AG08396 (cell line): ENCODE results near the gene ELOVL5.
"Not testable (repeated sequence)": the region's sequence is repeated elsewhere in the genome, so short reads cannot be mapped to it uniquely, and the experiment has no call there.

Source experiments
- DNase-seq: peaks from one replicate; pipeline ENCODE4 v3.0.0; 2012; ENCODE audit warnings: low spot score, mixed read lengths

Gene ELOVL5

GRCh38 chr6:53328375-53328774, 20.4 kb downstream of the ELOVL5 start:
- no peak for DNase-seq

- DNase-seq: no peak
Measured at GRCh38 chr6:53327017-53327395, 21.7 kb downstream of the ELOVL5 start.

- DNase-seq: peak; percentile 87
Measured at GRCh38 chr6:53326372-53327016, 22.3 kb downstream of the ELOVL5 start.

DNA sequence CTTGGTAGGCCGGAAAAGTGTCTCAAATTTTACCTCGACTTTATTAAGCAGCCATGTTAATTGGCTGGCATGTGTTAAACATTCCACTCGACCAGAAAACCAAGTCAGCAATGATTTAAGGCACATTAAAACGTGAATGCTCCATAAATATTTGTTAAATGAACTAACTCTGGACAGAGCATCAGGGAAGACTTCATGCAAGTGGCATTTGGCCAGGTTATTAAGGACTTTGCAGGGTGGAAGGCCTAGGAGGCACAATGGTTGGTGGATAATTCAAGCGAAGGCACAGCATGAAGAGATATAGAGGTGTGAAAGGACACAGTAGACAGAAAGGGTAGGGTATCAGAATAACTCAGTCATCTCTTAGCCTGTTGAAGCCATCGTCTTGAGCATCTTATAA, 23.0 kb downstream of the ELOVL5 start:
- DNase-seq: no peak

- DNase-seq: no peak
Measured at GRCh38 chr6:53322188-53323029, 26.3 kb downstream of the ELOVL5 start.

DNA sequence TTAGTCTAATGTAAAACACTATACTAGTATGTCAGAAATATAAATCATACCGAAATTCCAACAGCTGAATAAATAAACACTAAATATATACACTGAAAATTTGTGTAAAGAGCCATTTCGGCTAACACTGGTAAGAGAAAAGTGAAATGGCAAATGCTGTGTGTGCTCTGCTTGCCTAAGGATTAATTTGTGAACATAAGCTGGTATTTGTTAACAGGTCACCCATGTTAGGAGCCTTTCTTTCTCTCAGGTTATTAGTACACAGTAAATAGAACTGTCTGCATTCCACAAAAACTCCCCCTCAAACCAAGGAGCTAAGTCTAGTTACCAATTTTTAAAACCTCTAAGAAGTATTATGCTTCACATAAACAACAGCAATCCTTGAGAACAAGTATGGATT, 27.0 kb downstream of the ELOVL5 start:
- no peak for DNase-seq

DNA sequence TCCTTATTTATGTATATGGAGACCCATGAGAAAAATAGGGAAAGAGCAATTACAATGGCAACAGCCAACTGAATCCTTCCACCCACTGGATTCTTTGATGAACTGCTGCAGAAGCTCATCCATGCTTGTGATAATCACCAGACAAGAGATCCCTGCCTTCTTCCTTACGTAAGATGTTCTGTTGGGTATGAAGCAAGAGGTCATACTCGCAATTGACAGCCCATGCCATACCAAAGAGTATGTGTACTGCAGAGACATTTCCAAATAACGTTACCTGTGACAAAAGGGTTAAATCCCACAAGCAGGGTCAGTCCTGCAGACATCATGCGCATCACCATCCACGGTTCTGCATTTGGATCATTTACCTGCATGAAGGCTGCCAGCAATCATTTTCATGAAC, 27.8 kb downstream of the ELOVL5 start:
- DNase-seq: no peak

- no peak for DNase-seq
Measured at GRCh38 chr6:53318429-53318828, 30.3 kb downstream of the ELOVL5 start.

DNA sequence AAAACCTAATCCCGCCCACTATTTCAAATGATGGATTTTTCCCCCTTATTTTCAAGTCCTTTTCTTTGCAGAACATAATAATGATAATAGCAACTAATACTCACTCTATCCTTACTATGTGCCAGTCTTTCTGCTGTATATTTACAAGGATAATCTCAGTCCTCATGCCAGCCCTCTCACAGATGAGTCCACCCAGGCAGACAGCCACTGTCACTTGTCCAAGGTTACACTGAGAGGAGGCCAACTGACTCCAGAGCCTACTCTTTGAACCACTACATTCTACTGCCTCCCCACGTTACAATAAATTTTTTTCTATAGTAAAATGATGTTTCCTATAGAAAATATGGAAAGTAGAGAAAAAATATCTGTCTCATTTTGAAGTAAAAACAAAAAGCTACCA, 30.9 kb downstream of the ELOVL5 start:
- no peak for DNase-seq

GRCh38 chr6:53317299-53317698, 31.5 kb downstream of the ELOVL5 start:
- not testable (repeated sequence) for DNase-seq

GRCh38 chr6:53316142-53316541, 32.6 kb downstream of the ELOVL5 start:
- DNase-seq: no peak

- no peak for DNase-seq
Measured at GRCh38 chr6:53315086-53315724, 33.5 kb downstream of the ELOVL5 start.

DNA sequence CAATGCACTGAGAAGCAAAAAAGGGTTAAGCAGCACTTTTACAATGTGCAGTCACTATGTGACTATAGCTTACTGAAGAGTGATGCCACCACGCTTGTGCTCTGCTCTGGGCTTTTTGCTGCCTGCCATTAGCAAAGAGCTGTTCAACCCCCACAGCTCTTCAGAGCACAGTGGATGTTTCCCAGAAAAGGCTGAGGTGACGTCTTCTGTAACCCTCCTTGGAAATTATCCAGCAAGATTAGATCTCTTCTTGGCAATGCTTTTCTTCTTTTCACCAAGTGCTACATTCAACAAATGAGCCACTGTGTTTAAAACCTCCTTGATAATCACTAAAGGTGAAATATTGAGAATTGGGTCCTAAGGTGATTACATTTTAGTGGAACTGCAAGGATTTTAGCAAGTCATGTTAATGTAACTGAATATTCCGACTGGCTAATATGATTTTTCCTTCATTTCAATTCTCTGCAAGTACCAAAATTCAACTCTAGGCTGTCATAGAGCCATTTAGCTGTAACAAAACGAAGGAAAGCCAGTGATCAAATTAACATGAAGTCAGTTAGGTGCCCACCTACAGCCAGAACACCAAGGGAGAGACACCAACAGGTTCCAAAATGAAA, 34.9 kb downstream of the ELOVL5 start:
- no peak for DNase-seq

DNA sequence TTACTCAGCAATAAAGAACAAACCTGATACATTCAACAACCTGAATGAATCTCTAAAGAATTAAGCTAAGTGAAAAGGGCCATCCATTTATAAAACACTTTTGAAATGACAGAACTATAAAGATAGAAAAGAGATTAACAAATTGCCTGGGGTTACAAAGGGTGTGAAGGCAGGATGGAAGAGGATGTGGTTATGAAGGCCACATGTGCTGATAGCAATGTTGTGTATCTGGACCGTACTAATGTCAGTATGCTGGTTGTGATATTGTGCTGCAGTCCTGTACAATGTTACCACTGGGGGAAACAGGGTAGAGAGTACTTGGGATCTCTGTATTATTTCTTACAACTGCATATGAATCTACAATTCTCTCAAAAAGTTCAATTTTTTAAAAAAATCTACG, 36.4 kb downstream of the ELOVL5 start:
- DNase-seq: no peak

GRCh38 chr6:53311586-53311935, 37.2 kb downstream of the ELOVL5 start:
- no peak for DNase-seq

DNA sequence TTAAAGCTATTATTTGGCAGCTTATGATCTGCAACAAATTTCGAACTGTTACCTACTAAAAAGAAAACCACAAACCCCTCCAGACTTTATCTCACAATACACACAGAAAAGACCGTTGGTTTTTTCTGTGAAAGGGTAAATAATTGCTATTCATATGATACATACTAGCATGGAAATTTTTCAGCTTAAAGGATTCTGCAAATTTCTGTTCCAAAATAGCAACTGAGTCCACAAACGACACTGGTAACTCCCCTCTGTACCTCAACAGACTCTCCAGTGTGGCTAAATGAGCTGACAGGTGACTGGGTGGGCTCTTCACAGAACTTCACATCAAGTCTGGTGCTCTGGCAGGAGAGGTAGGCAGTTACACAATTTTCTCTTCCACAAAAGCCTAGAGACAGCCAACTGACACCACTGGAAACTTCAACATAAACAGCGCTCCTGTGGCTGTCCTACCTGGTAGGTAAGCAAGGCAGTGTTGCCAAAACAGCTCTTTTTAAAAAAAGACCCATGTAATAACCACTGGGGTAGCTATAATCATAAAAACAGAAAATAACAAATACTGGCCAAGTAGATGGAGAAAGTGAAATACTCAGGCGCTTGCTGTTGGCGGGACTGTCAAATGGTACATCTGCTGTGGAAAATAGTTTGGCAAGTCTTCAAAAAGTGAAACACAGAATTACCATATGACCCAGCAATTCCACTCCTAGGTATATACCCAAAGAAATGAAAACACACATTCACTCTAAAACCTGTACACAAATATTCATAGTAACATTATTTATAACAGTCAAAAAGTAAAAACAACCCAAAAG, 37.8 kb downstream of the ELOVL5 start:
- no peak for DNase-seq

DNA sequence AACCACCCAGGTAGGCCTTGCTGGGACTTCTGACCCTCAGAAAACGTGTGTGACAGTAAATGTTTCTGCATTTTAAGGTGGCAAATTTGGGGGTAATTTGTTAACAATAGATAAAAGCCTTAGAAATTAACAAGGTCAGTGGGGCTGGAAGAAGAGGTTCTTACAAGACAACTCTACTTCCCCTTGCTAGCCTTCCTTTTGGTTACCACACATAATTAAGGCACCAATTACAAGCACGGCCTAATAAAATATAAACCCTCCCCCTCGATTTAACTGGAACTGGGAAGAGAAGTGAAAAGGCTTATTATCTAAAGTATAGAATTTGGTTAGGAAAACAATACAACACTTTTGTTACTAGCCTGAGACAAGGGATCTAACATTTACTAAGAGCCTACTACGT, 38.8 kb downstream of the ELOVL5 start:
- no peak for DNase-seq

DNA sequence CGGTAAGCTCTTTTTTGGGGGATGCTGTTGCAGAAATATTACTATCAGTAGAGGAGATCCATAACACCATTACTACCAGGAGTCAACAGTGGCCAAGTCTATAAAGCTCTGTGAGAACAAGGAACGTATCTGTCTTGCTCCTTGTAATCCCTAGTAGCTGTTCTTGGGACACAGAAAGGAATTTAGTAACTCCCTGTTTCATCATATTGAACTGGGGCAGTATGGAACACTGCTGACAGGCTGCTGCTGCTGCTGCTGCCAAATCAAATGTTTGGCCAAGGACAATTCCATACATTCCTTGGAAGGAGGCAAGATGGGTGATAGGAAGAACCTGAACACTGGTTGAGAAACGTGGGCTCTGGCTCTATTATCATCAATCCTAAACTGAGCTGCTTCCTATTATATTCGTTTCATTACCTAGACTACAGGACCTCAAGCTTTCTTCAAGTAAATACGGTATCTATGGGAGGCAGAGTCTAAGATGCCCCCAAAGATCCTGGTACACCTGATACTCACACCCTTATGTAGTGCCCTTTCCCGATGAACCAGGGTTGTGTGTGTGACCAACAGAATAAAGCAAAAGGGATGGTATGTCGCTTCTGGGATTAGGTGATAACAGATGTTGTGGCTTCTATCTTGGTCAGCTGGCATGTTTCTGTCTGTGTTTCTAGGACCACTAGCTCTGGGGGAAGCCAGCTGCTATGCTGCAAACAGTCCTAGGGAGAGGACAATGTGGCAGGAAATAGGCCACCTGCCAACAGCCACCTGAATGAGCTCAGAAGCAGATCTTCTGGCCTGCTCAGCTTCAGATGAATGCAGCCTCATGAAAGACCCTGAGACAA, 39.5 kb downstream of the ELOVL5 start:
- peak; percentile 64 for DNase-seq

- DNase-seq: peak; percentile 33
Measured at GRCh38 chr6:53306819-53307347, 41.9 kb downstream of the ELOVL5 start.

DNA sequence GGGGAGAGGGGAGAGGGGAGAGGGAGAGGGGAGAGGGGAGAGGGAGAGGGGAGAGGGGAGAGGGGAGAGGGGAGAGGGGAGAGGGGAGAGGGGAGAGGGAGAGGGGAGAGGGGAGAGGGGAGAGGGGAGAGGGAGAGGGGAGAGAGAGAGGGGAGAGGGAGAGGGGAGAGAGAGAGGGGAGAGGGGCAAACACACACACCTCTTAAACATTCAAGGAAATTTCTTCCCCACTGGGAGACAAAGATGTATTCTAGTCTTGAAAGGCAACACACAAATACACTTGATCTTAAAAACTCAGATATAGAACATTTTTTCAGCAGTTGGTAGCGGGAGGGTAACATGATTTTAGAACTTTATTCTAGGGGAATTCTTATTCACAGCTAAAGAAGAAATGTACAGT, 42.5 kb downstream of the ELOVL5 start:
- DNase-seq: not testable (repeated sequence)

GRCh38 chr6:53305506-53306005, 43.2 kb downstream of the ELOVL5 start:
- DNase-seq: not testable (repeated sequence)
